Natural killer cell (primary cell): ENCODE measurements around the gene CNTNAP4. TPM values are rescaled to one million over a fixed set of nuclear protein-coding genes. Genes with fewer than 3 reads are reported as not detected.

Experiments
- ATAC-seq, 3 donors: fragments of 150-1000 bp in 2 of 3; fragments of 200-7000 bp in 1 of 3; cut with Tn5 transposase; 1 replicate in 1 of 3; 2 replicates in 2 of 3; pipeline ENCODE4 v1.10.0; 2021; ENCODE audit warnings: mild to moderate bottlenecking in 2 of 3, moderate library complexity in 2 of 3
- DNase-seq, 2 donors: peaks; one replicate each; pipeline versions ENCODE4 v3.0.0 to v3.0.0-alpha.2; 2013 to 2021; ENCODE audit warnings: mixed read lengths in 1 of 2
- H3K27ac ChIP-seq: one replicate; pipeline ENCODE4 v1.5.1; 2013; ENCODE audit warnings: mild to moderate bottlenecking, low read length
- H3K27me3 ChIP-seq: one replicate; pipeline ENCODE4 v1.6.1; 2013; ENCODE audit warnings: low read length; ENCODE audit not compliant: control insufficient read depth, insufficient read depth
- H3K36me3 ChIP-seq: one replicate; pipeline ENCODE4 v1.6.1; 2013; ENCODE audit warnings: low read length; ENCODE audit not compliant: control insufficient read depth, insufficient read depth
- H3K4me1 ChIP-seq: one replicate; pipeline ENCODE4 v1.6.1; 2013; ENCODE audit warnings: low read length; ENCODE audit not compliant: control insufficient read depth, insufficient read depth
- H3K4me3 ChIP-seq: one replicate; pipeline ENCODE4 v1.5.1; 2013; ENCODE audit warnings: low read length
- H3K9me3 ChIP-seq: one replicate; pipeline ENCODE4 v1.6.1; 2013; ENCODE audit warnings: low read length; ENCODE audit not compliant: control insufficient read depth, insufficient read depth
- H3K27ac Mint-ChIP-seq, 2 donors: one replicate each; pipeline ENCODE4 v1.8.0; 2022; ENCODE audit warnings: mild to moderate bottlenecking in 2 of 2, mixed read lengths in 2 of 2, moderate library complexity in 1 of 2
- H3K27me3 Mint-ChIP-seq, 2 donors: one replicate each; pipeline ENCODE4 v1.8.0; 2022; ENCODE audit warnings: low read depth in 2 of 2, mixed read lengths in 2 of 2
- H3K36me3 Mint-ChIP-seq: one replicate; pipeline ENCODE4 v1.8.0; 2022; ENCODE audit warnings: mixed read lengths
- H3K4me1 Mint-ChIP-seq, 2 donors: one replicate each; pipeline ENCODE4 v1.8.0; 2022; ENCODE audit warnings: mixed read lengths in 2 of 2
- H3K4me3 Mint-ChIP-seq: one replicate; pipeline ENCODE4 v1.8.0; 2022; ENCODE audit warnings: mild to moderate bottlenecking, moderate library complexity, mixed read lengths
- H3K9me3 Mint-ChIP-seq, 2 donors: one replicate each; pipeline ENCODE4 v1.8.0; 2022; ENCODE audit warnings: mixed read lengths in 2 of 2
- WGBS: methylation state at CpG from one replicate; pipeline ENCODE4 v1.1.7; 2013; ENCODE audit warnings: missing lambda C conversion rate; ENCODE audit not compliant: insufficient coverage; 5-methylcytosine and 5-hydroxymethylcytosine counted together
- intact Hi-C: fragments of 100-400 bp; cut with micrococcal nuclease; formaldehyde crosslinking; loops from one replicate; pipeline ENCODE4 v1.14.2; 2022
- total RNA-seq, 4 donors: library from RNA; stranded (reverse); fragments of 120-200 nt in 1 of 4; gene quantifications; one replicate each; pipeline versions ENCODE4 v1.2.3 to v1.2.4, GENCODE V29; 2013 to 2022
- TF ChIP-seq, protein P1 (sequence below): fragments of 200-600 bp; IDR thresholded peaks from one replicate; pipeline ENCODE4 v1.8.0; 2022; ENCODE audit warnings: antibody characterized with exemption

CNTNAP4 gene
- total RNA-seq, 3 donors from 2014 or later (not counting 1 experiment from before 2014, with no cell fraction given), result not detected

DNA sequence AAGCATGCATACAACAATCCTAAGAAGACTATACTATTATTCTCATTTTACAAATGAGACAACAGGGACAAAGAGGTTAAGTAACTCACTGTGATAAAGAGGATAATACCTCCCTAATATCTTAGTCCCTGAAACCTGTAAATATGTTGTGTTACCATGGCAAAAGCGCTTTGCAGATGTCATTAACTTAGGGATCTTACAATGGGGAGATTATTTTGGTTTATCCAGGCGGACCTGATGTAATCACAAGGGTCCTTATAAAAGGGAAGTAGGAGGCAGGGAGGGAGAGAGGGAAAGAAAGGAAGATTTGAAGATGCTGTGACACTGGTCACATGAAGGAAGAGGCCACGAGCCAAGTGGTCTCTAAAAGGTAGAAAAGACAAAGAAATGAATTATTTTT lies 164.7 kb downstream of the CNTNAP4 start:
- Histone ChIP-seq H3K4me3 (no peak overlapping the region), H3K27ac (no peak overlapping the region), H3K4me1 (no peaks in the 10 kb centered on the region), H3K27me3 (no peaks in the 10 kb centered on the region), H3K9me3 (no peaks in the 10 kb centered on the region), H3K36me3 (no peaks in the 10 kb centered on the region)
- 71% methylated on average over 3 of the region's 3 CpGs for WGBS
- intact Hi-C loops, result no loop called here
- Mint-ChIP-seq H3K4me1 (no peaks in the 10 kb centered on the region), H3K27me3 (no peaks in the 10 kb centered on the region), H3K9me3 (peaks cover 3 to 6% of the 10 kb centered on the region in 2 donors), H3K27ac (no peak overlapping the region), H3K36me3 (no peaks in the 10 kb centered on the region), H3K4me3 (no peak overlapping the region)
- ATAC-seq (no peak), DNase-seq (no peak)
- TF ChIP-seq, protein P1, sequence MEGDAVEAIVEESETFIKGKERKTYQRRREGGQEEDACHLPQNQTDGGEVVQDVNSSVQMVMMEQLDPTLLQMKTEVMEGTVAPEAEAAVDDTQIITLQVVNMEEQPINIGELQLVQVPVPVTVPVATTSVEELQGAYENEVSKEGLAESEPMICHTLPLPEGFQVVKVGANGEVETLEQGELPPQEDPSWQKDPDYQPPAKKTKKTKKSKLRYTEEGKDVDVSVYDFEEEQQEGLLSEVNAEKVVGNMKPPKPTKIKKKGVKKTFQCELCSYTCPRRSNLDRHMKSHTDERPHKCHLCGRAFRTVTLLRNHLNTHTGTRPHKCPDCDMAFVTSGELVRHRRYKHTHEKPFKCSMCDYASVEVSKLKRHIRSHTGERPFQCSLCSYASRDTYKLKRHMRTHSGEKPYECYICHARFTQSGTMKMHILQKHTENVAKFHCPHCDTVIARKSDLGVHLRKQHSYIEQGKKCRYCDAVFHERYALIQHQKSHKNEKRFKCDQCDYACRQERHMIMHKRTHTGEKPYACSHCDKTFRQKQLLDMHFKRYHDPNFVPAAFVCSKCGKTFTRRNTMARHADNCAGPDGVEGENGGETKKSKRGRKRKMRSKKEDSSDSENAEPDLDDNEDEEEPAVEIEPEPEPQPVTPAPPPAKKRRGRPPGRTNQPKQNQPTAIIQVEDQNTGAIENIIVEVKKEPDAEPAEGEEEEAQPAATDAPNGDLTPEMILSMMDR, result no peak

DNA sequence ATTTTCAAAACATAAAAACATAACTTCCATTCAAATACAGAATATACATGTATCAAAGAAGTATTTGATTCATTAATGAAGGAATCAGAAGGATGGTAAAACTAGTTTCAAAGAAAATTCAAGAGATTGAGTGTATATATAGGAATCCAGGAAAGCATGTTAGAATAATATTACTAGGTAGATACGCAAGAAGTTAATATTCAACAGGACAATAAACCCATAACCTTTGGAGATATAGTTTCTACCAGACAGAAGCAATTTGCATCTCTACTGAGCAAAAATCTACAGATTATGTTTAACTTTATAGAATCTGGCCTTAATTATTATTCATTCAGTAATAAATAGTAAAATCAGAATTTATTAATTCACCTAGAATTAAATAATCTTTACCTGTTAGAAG lies 166.8 kb downstream of the CNTNAP4 start:
- H3K36me3 Mint-ChIP-seq, result no peaks in the 10 kb centered on the region
- no peaks in the 10 kb centered on the region for H3K27me3 Mint-ChIP-seq
- intact Hi-C loops, result no loop called here
- TF ChIP-seq, protein P1, result no peak
- H3K9me3 Mint-ChIP-seq, result peaks cover 3% of the 10 kb centered on the region in 2 donors
- Histone ChIP-seq H3K27ac (no peak overlapping the region), H3K27me3 (no peaks in the 10 kb centered on the region), H3K4me3 (no peak overlapping the region), H3K9me3 (no peaks in the 10 kb centered on the region), H3K36me3 (no peaks in the 10 kb centered on the region), H3K4me1 (no peaks in the 10 kb centered on the region)
- H3K4me3 Mint-ChIP-seq, result no peak overlapping the region
- DNase-seq (no peak), ATAC-seq (no peak)
- WGBS, result no CpG with 5 or more reads among the region's 1 CpG
- no peaks in the 10 kb centered on the region for H3K4me1 Mint-ChIP-seq
- H3K27ac Mint-ChIP-seq, result no peak overlapping the region

DNA sequence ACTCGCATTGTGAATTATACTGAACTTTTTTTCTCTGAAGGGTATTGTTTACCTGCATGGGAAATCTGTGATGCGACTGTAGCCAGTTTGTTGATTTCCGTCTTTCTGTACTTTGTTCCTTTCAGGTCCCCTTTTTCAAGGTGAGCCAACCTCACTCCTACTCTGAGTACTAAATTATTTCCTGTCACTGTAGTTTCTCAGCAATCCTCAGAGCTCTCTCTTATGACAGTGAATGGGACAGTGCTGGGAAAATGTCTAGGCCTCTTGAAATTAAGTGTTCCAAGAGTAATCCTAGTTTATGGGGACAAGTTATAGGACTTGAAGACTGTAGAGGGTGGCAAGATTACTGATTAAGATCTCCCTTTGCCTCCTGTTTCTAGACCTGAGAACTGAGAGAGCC lies 167.6 kb downstream of the CNTNAP4 start:
- intact Hi-C loops, result no loop called here
- ATAC-seq, result no peak
- Mint-ChIP-seq H3K4me3 (no peak overlapping the region), H3K36me3 (no peaks in the 10 kb centered on the region), H3K27me3 (no peaks in the 10 kb centered on the region), H3K9me3 (peaks cover 3% of the 10 kb centered on the region in 2 donors), H3K27ac (no peak overlapping the region), H3K4me1 (no peaks in the 10 kb centered on the region)
- TF ChIP-seq, protein P1, result no peak
- Histone ChIP-seq H3K36me3 (no peaks in the 10 kb centered on the region), H3K9me3 (no peaks in the 10 kb centered on the region), H3K4me1 (no peaks in the 10 kb centered on the region), H3K27me3 (no peaks in the 10 kb centered on the region), H3K4me3 (no peak overlapping the region), H3K27ac (no peak overlapping the region)
- no peak for DNase-seq
- 97% methylated on average over 2 of the region's 3 CpGs for WGBS

DNA sequence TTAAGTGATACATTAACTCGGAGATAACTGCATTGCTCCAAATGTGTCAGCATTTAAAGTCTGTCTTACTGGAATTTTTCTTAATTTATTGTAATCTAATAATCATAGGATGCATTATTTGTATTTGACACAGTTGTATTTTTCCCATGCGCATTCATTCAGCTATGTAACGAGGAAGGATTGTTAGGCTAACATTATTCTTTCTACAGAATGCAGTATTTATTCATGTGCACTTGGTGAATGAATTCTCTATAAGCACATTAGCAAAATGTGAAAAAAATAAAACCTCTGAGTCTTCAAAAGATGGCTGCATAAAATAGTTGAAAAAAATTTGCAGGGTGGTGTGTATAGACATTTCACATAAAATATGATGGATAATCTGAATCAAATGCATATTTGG lies 168.6 kb downstream of the CNTNAP4 start:
- no peaks in the 10 kb centered on the region for H3K9me3 ChIP-seq
- Mint-ChIP-seq H3K27ac (no peak overlapping the region), H3K4me3 (no peak overlapping the region), H3K4me1 (no peaks in the 10 kb centered on the region), H3K27me3 (no peaks in the 10 kb centered on the region), H3K9me3 (peaks cover 3 to 6% of the 10 kb centered on the region in 2 donors), H3K36me3 (no peaks in the 10 kb centered on the region)
- intact Hi-C loops, result no loop called here
- H3K27me3 ChIP-seq, result no peaks in the 10 kb centered on the region
- no peaks in the 10 kb centered on the region for H3K36me3 ChIP-seq
- H3K4me1 ChIP-seq, result no peaks in the 10 kb centered on the region
- no peak overlapping the region for H3K27ac ChIP-seq
- 60% methylated on average over 1 of the region's 3 CpGs for WGBS
- DNase-seq (no peak), ATAC-seq (no peak)
- TF ChIP-seq, protein P1, result no peak
- no peak overlapping the region for H3K4me3 ChIP-seq
